ENCODE data around the gene KRTAP3-2. TPM values are rescaled to one million over a fixed set of nuclear protein-coding genes. Genes with fewer than 3 reads are reported as not detected.

The KRTAP3-2 gene
- total RNA-seq, 1 experiment from 2014 or later: not detected

GRCh38 chr17:41020336-41020735 is 20.6 kb upstream of the KRTAP3-2 start:
- H3K4me1 Mint-ChIP-seq: peaks cover 0 to 2% of the 10 kb centered on the region in 2 experiments; a peak in 1 of 4 replicates
- 0 out of 2 replicates have a peak, but pooled peaks cover 2% of the 10 kb centered on the region for H3K27me3 Mint-ChIP-seq (ENCODE audit: low read depth)
- H3K27ac Mint-ChIP-seq: no peak overlapping the region
- H3K36me3 Mint-ChIP-seq (ENCODE audit: insufficient read depth in 1 of 3, low read depth in 3 of 3): no peaks in the 10 kb centered on the region
- Histone ChIP-seq H3K4ac (ENCODE audit: low read depth, low read length) (no peak overlapping the region), H3K9me3 (ENCODE audit: control insufficient read depth, low read depth, low read length) (no peaks in the 10 kb centered on the region), H3T11ph (ENCODE audit: low read length) (no peak overlapping the region), H2AK5ac (ENCODE audit: insufficient read length, low read length) (no peak overlapping the region), H3K79me1 (ENCODE audit: insufficient read depth, low read depth, low read length, poor library complexity, severe bottlenecking) (no peaks in the 10 kb centered on the region), H3K79me2 (ENCODE audit: insufficient read depth, low read length) (no peaks in the 10 kb centered on the region), H3K18ac (ENCODE audit: insufficient read length, low read depth, low read length) (no peak overlapping the region), H2BK15ac (ENCODE audit: low read depth, low read length) (no peak overlapping the region), H3K4me2 (ENCODE audit: insufficient read depth, insufficient read length, low read length) (no peak overlapping the region), H2BK5ac (ENCODE audit: insufficient read length, low read length) (no peak overlapping the region), H2BK20ac (ENCODE audit: low read depth, low read length, poor library complexity, severe bottlenecking) (no peak overlapping the region), H4K5ac (ENCODE audit: insufficient read length, low read depth, low read length) (no peak overlapping the region), H3K27ac (ENCODE audit: insufficient read length, low read depth, low read length) (no peak overlapping the region), H3K9ac (ENCODE audit: extremely low read depth, insufficient read length, low read length) (no peak overlapping the region), H3K23me2 (ENCODE audit: insufficient read length, low read depth, low read length, poor library complexity, severe bottlenecking) (no peaks in the 10 kb centered on the region), H3K14ac (ENCODE audit: insufficient read depth, low read length) (no peak overlapping the region), H3K27me3 (ENCODE audit: insufficient read depth, low read length) (no peaks in the 10 kb centered on the region), H4K8ac (replicated peaks; ENCODE audit: insufficient read length, low read depth, low read length) (no peak overlapping the region), H2BK120ac (ENCODE audit: low read depth, low read length, poor library complexity, severe bottlenecking) (no peak overlapping the region), H2AFZ (ENCODE audit: low read length) (no peak overlapping the region), H4K20me1 (ENCODE audit: control insufficient read depth, insufficient read depth, insufficient read length) (no peaks in the 10 kb centered on the region), H2BK12ac (ENCODE audit: insufficient read length, low read depth, low read length) (no peak overlapping the region), H3K4me1 (ENCODE audit: insufficient read depth, low read length) (no peaks in the 10 kb centered on the region), H3K23ac (ENCODE audit: insufficient read length, low read depth, low read length) (no peak overlapping the region), H3K56ac (ENCODE audit: insufficient read length, low read depth, low read length) (no peak overlapping the region), H4K91ac (ENCODE audit: insufficient read length, low read depth, low read length) (no peak overlapping the region)
- TF ChIP-seq CTCF (conservative IDR thresholded peaks at IDR 0.05): no peak
- no peak overlapping the region for H3K4me3 Mint-ChIP-seq
- H3K9me3 Mint-ChIP-seq: peaks cover 0 to 3% of the 10 kb centered on the region in 2 experiments; a peak in 1 of 5 replicates
- DNase-seq: no peak
